Smooth muscle cell (in vitro differentiated cells): Measurements from ENCODE around the gene SFMBT2. TPM values are rescaled to one million over a fixed set of nuclear protein-coding genes. Genes with fewer than 3 reads are reported as not detected.
"Not testable (repeated sequence)": the region's sequence is repeated elsewhere in the genome, so short reads cannot be mapped to it uniquely, and the experiment has no call there.

Experiments used
- DNase-seq: peaks from one replicate; lab custom pipeline; 2025; ENCODE audit not compliant: unreplicated experiment; lab: John Stamatoyannopoulos, UW
- H2AFZ ChIP-seq: fragments of 200-600 bp; sonication (generic); 2 replicates; pipeline ENCODE4 v1.6.0; 2016; ENCODE audit warnings: antibody characterized with exemption, low read depth, mild to moderate bottlenecking
- H3F3A ChIP-seq: fragments of 200-600 bp; sonication (generic); 2 replicates; pipeline ENCODE4 v1.6.0; 2017; ENCODE audit warnings: antibody characterized with exemption, low read depth
- H3K27ac ChIP-seq: fragments of 200-600 bp; sonication (generic); 2 replicates; pipeline ENCODE4 v1.5.1; 2016; ENCODE audit warnings: low read depth, mild to moderate bottlenecking
- H3K27me3 ChIP-seq: fragments of 200-600 bp; sonication (generic); 2 replicates; pipeline ENCODE4 v1.6.1; 2016; ENCODE audit warnings: low read depth, mild to moderate bottlenecking
- H3K36me3 ChIP-seq: fragments of 200-600 bp; sonication (generic); 2 replicates; pipeline ENCODE4 v1.5.1; 2016; ENCODE audit warnings: low read depth
- H3K4me1 ChIP-seq: fragments of 200-600 bp; sonication (generic); 2 replicates; pipeline ENCODE4 v1.5.1; 2016; ENCODE audit warnings: low read depth
- H3K4me2 ChIP-seq: fragments of 200-600 bp; sonication (generic); 2 replicates; pipeline ENCODE4 v1.6.0; 2016; ENCODE audit warnings: mild to moderate bottlenecking
- H3K4me3 ChIP-seq: fragments of 200-600 bp; sonication (generic); 2 replicates; pipeline ENCODE4 v1.5.1; 2016; ENCODE audit warnings: mild to moderate bottlenecking
- H3K79me2 ChIP-seq: fragments of 200-600 bp; sonication (generic); 2 replicates; pipeline ENCODE4 v1.6.0; 2016; ENCODE audit warnings: low read depth, mild to moderate bottlenecking
- H3K9ac ChIP-seq: fragments of 200-600 bp; sonication (generic); 2 replicates; pipeline ENCODE4 v1.6.0; 2016; ENCODE audit warnings: low read depth
- H3K9me3 ChIP-seq: fragments of 200-600 bp; sonication (generic); replicated peaks from 2 replicates; pipeline ENCODE4 v1.5.1; 2016; ENCODE audit warnings: low read depth
- H4K20me1 ChIP-seq: fragments of 200-600 bp; sonication (generic); 2 replicates; pipeline ENCODE4 v1.6.0; 2016; ENCODE audit warnings: low read depth
- CTCF ChIP-seq: fragments of 200-600 bp; sonication (generic); IDR thresholded peaks from 2 replicates; pipeline ENCODE4 v1.5.1; 2017; ENCODE audit warnings: borderline replicate concordance, mild to moderate bottlenecking, antibody characterized with exemption; ENCODE audit not compliant: insufficient read depth, poor library complexity, severe bottlenecking
- WGBS: methylation state at CpG from one replicate; pipeline ENCODE4 v1.1.7; 2016; ENCODE audit warnings: low lambda C conversion rate; 5-methylcytosine and 5-hydroxymethylcytosine counted together
- polyA plus RNA-seq: library from polyadenylated mRNA; unstranded; fragments of >200 nt; fragmentation: Nextera tagmentation; extraction: Ambion mirVana; gene quantifications from 2 replicates; pipeline ENCODE4 v1.2.1, GENCODE V29; 2016
- total RNA-seq: library from RNA; depleted of rRNA; stranded (reverse); fragments of >200 nt; gene quantifications from 2 replicates; pipeline ENCODE4 v1.2.3, GENCODE V29; 2014

The SFMBT2 gene
- total and polyA plus RNA-seq, 2 experiments from 2014 or later, result 0.90 to 1.4 TPM

DNA sequence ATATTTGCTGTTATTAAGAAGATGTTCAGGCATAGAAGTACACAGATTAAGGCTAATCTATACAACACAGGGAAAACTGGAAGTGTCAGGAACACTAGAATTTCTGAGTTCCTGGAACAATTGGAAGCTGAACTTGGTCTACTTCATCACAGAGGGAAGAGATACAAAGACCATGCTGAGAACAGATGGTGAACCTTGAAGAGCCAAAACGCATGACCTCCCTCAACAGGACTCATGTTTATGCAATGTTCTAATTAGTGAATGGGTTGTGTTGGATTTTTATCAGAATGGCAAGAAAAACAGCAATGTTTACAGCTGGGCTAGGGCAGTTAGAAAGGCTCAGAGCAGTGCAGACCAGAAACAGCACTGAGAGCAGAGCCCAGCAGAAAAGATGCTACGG lies 94.9 kb downstream of the SFMBT2 start:
- H2AFZ ChIP-seq, result no peak overlapping the region
- H3K9ac ChIP-seq, result no peak overlapping the region
- no peaks in the 10 kb centered on the region for H4K20me1 ChIP-seq
- H3K27me3 ChIP-seq, result no peaks in the 10 kb centered on the region
- no peaks in the 10 kb centered on the region for H3K36me3 ChIP-seq
- 81% methylated on average over 2 of the region's 2 CpGs for WGBS
- no peaks in the 10 kb centered on the region for H3K9me3 ChIP-seq
- H3K4me2 ChIP-seq, result no peak overlapping the region
- H3K79me2 ChIP-seq, result no peaks in the 10 kb centered on the region
- H3K4me3 ChIP-seq, result no peak overlapping the region
- no peak for DNase-seq
- TF ChIP-seq CTCF, result no peak
- H3K4me1 ChIP-seq, result no peaks in the 10 kb centered on the region
- H3F3A ChIP-seq, result no peaks in the 10 kb centered on the region
- H3K27ac ChIP-seq, result no peak overlapping the region

GRCh38 chr10:7314170-7314569 lies 96.7 kb downstream of the SFMBT2 start:
- Histone ChIP-seq H4K20me1 (no peaks in the 10 kb centered on the region), H3K4me2 (no peak overlapping the region), H3F3A (no peaks in the 10 kb centered on the region), H3K36me3 (no peaks in the 10 kb centered on the region), H2AFZ (no peak overlapping the region), H3K27me3 (no peaks in the 10 kb centered on the region), H3K79me2 (no peaks in the 10 kb centered on the region), H3K27ac (no peak overlapping the region), H3K4me3 (no peak overlapping the region), H3K9ac (no peak overlapping the region), H3K9me3 (no peaks in the 10 kb centered on the region), H3K4me1 (no peaks in the 10 kb centered on the region)
- WGBS, result 73% methylated on average over 4 of the region's 4 CpGs
- no peak for DNase-seq
- no peak for TF ChIP-seq CTCF

- H3K9me3 ChIP-seq, result no peaks in the 10 kb centered on the region
- H3K27me3 ChIP-seq, result no peaks in the 10 kb centered on the region
- H3K79me2 ChIP-seq, result no peaks in the 10 kb centered on the region
- DNase-seq, result no peak
- H3K27ac ChIP-seq, result no peak overlapping the region
- H3K4me3 ChIP-seq, result no peak overlapping the region
- H3F3A ChIP-seq, result no peaks in the 10 kb centered on the region
- TF ChIP-seq CTCF, result no peak
- no peaks in the 10 kb centered on the region for H3K4me1 ChIP-seq
- no peaks in the 10 kb centered on the region for H3K36me3 ChIP-seq
- no peaks in the 10 kb centered on the region for H4K20me1 ChIP-seq
- H2AFZ ChIP-seq, result no peak overlapping the region
- peak overlapping the region; percentile 16 for H3K4me2 ChIP-seq
- 35% methylated on average over 7 of the region's 7 CpGs for WGBS
- no peak overlapping the region for H3K9ac ChIP-seq
Observed at GRCh38 chr10:7312488-7312857, 98.4 kb downstream of the SFMBT2 start.

DNA sequence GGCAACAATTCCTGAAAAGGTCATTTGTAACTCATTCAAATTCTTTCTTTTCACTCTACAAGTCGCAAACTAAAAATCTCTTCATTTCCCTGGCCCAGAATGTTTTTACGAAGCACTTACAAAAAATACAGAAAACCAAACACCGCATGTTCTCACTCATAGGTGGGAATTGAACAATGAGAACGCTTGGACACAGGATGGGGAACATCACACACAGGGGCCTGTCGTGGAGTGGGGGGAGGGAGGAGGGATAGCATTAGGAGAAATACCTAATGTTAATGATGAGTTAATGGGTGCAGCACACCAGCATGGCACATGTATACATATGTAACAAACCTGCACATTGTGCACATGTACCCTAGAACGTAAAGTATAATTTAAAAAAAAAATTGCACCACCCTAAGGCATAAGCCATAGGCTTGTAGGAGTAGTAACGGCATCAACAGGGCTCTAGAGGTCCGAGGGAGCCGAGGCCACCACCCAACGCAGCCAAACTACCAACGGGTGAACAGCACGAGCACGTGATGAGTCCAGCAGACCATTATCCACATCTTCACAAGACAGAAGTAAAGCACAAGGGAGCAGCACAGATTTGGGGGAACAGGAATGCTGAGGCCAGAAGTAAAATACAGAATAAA lies 98.9 kb downstream of the SFMBT2 start:
- peak overlapping the region; percentile 16 for H3K4me2 ChIP-seq
- H3F3A ChIP-seq, H3K4me3 ChIP-seq, H3K79me2 ChIP-seq, H3K9ac ChIP-seq, H3K4me1 ChIP-seq, H3K27me3 ChIP-seq, H4K20me1 ChIP-seq, DNase-seq, H3K27ac ChIP-seq, H2AFZ ChIP-seq, H3K9me3 ChIP-seq, H3K36me3 ChIP-seq: not testable (repeated sequence)
- WGBS, result 88% methylated on average over 13 of the region's 13 CpGs
